H1 (cell line): Measurements from ENCODE around the gene CACNA1D. TPM values are rescaled to one million over a fixed set of nuclear protein-coding genes. Genes with fewer than 3 reads are reported as not detected.

Source experiments
- CTCF ChIA-PET: fragments of 300-600 bp; sonication (Branson Sonifier 250); formaldehyde crosslinking; loops from one replicate; lab custom pipeline; 2021; ENCODE audit not compliant: partially characterized antibody; lab: Charles Lee
- POLR2A ChIA-PET: fragments of 300-600 bp; sonication (Branson Sonifier 250); formaldehyde crosslinking; loops from one replicate; lab custom pipeline; 2021; ENCODE audit warnings: inconsistent platforms; ENCODE audit not compliant: partially characterized antibody; lab: Charles Lee
- DNase-seq, 2 experiments: peaks; one replicate each; pipeline versions ENCODE4 v3.0.0 to v3.0.0-alpha.2; 2010 to 2022; ENCODE audit warnings: low spot score in 2 of 2, low read depth in 1 of 2, mixed read lengths in 1 of 2
- FAIRE-seq: peaks from 2 replicates; lab custom pipeline; 2011; peaks lifted over from hg19 to GRCh38; lab: Jason Lieb, UNC
- H2AFZ ChIP-seq: 2 replicates; pipeline ENCODE4 v1.8.1; 2012; ENCODE audit warnings: low read length, inconsistent platforms
- H2AK5ac ChIP-seq: 2 replicates; pipeline ENCODE4 v1.6.1; 2013; ENCODE audit warnings: low read depth, low read length
- H2BK120ac ChIP-seq: replicated peaks from 2 replicates; pipeline ENCODE3; 2013; ENCODE audit warnings: low read depth, low read length, inconsistent platforms
- H2BK12ac ChIP-seq: 2 replicates; pipeline ENCODE4 v1.6.1; 2013; ENCODE audit warnings: low read depth, low read length
- H2BK15ac ChIP-seq: 2 replicates; pipeline ENCODE4 v1.6.1; 2013; ENCODE audit warnings: low read length
- H2BK20ac ChIP-seq: 2 replicates; pipeline ENCODE4 v1.6.1; 2013; ENCODE audit warnings: low read length
- H2BK5ac ChIP-seq: 2 replicates; pipeline ENCODE4 v1.6.1; 2013; ENCODE audit warnings: low read depth, low read length
- H3K14ac ChIP-seq: 2 replicates; pipeline ENCODE4 v1.6.1; 2013; ENCODE audit warnings: inconsistent platforms; ENCODE audit not compliant: insufficient read length
- H3K18ac ChIP-seq: 2 replicates; pipeline ENCODE4 v1.6.1; 2013; ENCODE audit warnings: low read length; ENCODE audit errors: extremely low read depth
- H3K23ac ChIP-seq: 2 replicates; pipeline ENCODE4 v1.6.1; 2013; ENCODE audit warnings: inconsistent platforms; ENCODE audit not compliant: insufficient read length
- H3K23me2 ChIP-seq: 2 replicates; pipeline ENCODE4 v1.6.1; 2013; ENCODE audit warnings: low read depth, low read length
- H3K27ac ChIP-seq: 2 replicates; pipeline ENCODE4 v1.6.1; 2011; ENCODE audit warnings: low read depth, low read length, inconsistent platforms
- H3K27me3 ChIP-seq, 4 experiments: replicated peaks in 1 of 4; 1 replicate in 1 of 4; 2 replicates in 3 of 4; pipeline versions ENCODE4 v1.6.1 to v1.8.1; 2011 to 2013; ENCODE audit warnings: low read length in 3 of 4, mild to moderate bottlenecking in 3 of 4, inconsistent platforms in 2 of 4, mixed read lengths in 2 of 4, moderate library complexity in 1 of 4; ENCODE audit not compliant: control insufficient read depth in 3 of 4, insufficient read depth in 3 of 4; ENCODE audit errors: extremely low read depth in 1 of 4
- H3K36me3 ChIP-seq, 4 experiments: 2 replicates each; pipeline versions ENCODE4 v1.6.1 to v1.8.1; 2011 to 2013; ENCODE audit warnings: mild to moderate bottlenecking in 4 of 4, low read length in 3 of 4, moderate library complexity in 2 of 4, control low read depth in 1 of 4, inconsistent platforms in 1 of 4; ENCODE audit not compliant: insufficient read depth in 4 of 4, control insufficient read depth in 2 of 4
- H3K4ac ChIP-seq: replicated peaks from 2 replicates; pipeline ENCODE3; 2013; ENCODE audit warnings: low read length, low read depth, mixed read lengths, inconsistent platforms; ENCODE audit not compliant: insufficient read length
- H3K4me1 ChIP-seq, 4 experiments: replicated peaks in 1 of 4; 1 replicate in 1 of 4; 2 replicates in 3 of 4; pipeline versions ENCODE4 v1.6.1 to v1.8.1; 2011 to 2013; ENCODE audit warnings: low read length in 3 of 4, inconsistent platforms in 2 of 4, mixed read lengths in 1 of 4; ENCODE audit not compliant: insufficient read depth in 4 of 4, control insufficient read depth in 3 of 4
- H3K4me2 ChIP-seq, 2 experiments: 2 replicates each; pipeline versions ENCODE4 v1.6.1 to v1.8.1; 2011 to 2013; ENCODE audit warnings: low read depth in 2 of 2, low read length in 2 of 2, control low read depth in 1 of 2, inconsistent platforms in 1 of 2, mild to moderate bottlenecking in 1 of 2; ENCODE audit not compliant: insufficient read depth in 1 of 2
- H3K4me3 ChIP-seq, 4 experiments: fragments of 200-600, 300-600 bp in 1 of 4; sonication (generic), shearing (Covaris generic), sonication (Bioruptor Twin) in 1 of 4; 2 replicates each; pipeline versions ENCODE4 v1.5.1 to v1.8.1; 2011 to 2016; ENCODE audit warnings: low read length in 4 of 4, low read depth in 3 of 4, control low read depth in 2 of 4, inconsistent platforms in 2 of 4, mild to moderate bottlenecking in 2 of 4, mixed read lengths in 1 of 4, moderate library complexity in 1 of 4; ENCODE audit not compliant: insufficient read depth in 2 of 4; ENCODE audit errors: extremely low read depth in 1 of 4
- H3K56ac ChIP-seq: replicated peaks from 2 replicates; pipeline ENCODE3; 2013; ENCODE audit warnings: low read depth, mild to moderate bottlenecking, mixed read lengths, low read length, inconsistent platforms; ENCODE audit not compliant: insufficient read length
- H3K79me1 ChIP-seq: 2 replicates; pipeline ENCODE4 v1.6.1; 2013; ENCODE audit warnings: low read depth, low read length, control low read depth
- H3K79me2 ChIP-seq, 2 experiments: 2 replicates each; pipeline versions ENCODE4 v1.6.1 to v1.8.1; 2012 to 2013; ENCODE audit warnings: low read length in 2 of 2, mild to moderate bottlenecking in 2 of 2, inconsistent platforms in 1 of 2; ENCODE audit not compliant: insufficient read depth in 2 of 2, control insufficient read depth in 1 of 2
- H3K9ac ChIP-seq, 4 experiments: replicated peaks in 1 of 4; 1 replicate in 1 of 4; 2 replicates in 3 of 4; pipeline versions ENCODE4 v1.6.1 to v1.8.1; 2011 to 2013; ENCODE audit warnings: low read depth in 3 of 4, low read length in 3 of 4, control low read depth in 2 of 4, mild to moderate bottlenecking in 2 of 4, moderate library complexity in 2 of 4, inconsistent platforms in 1 of 4; ENCODE audit errors: extremely low read depth in 1 of 4
- H3K9me3 ChIP-seq, 2 experiments: 2 replicates each; pipeline versions ENCODE4 v1.6.1 to v1.8.1; 2012 to 2013; ENCODE audit warnings: mild to moderate bottlenecking in 2 of 2, moderate library complexity in 2 of 2, control low read depth in 1 of 2, inconsistent platforms in 1 of 2, low read depth in 1 of 2, low read length in 1 of 2, mixed read lengths in 1 of 2; ENCODE audit not compliant: insufficient read depth in 2 of 2
- H4K20me1 ChIP-seq, 2 experiments: replicated peaks in 1 of 2; 2 replicates each; pipeline versions ENCODE3 to v1.8.1; 2011 to 2013; ENCODE audit warnings: inconsistent platforms in 2 of 2, low read length in 2 of 2, mild to moderate bottlenecking in 1 of 2; ENCODE audit not compliant: insufficient read depth in 2 of 2, control insufficient read depth in 1 of 2
- H4K5ac ChIP-seq: 2 replicates; pipeline ENCODE4 v1.6.1; 2013; ENCODE audit warnings: low read length, low read depth, mixed read lengths, inconsistent platforms; ENCODE audit not compliant: insufficient read length
- H4K8ac ChIP-seq: 2 replicates; pipeline ENCODE4 v1.8.0; 2013; ENCODE audit warnings: mild to moderate bottlenecking, moderate library complexity, low read length, inconsistent platforms; ENCODE audit not compliant: insufficient read depth; ENCODE audit errors: extremely low read depth
- H4K91ac ChIP-seq: replicated peaks from 2 replicates; pipeline ENCODE3; 2013; ENCODE audit warnings: low read length, mixed read lengths, inconsistent platforms; ENCODE audit not compliant: insufficient read length
- TEAD4 ChIP-seq: IDR thresholded peaks from 2 replicates; pipeline ENCODE4 v1.6.1; 2012; ENCODE audit warnings: low read depth, low read length, inconsistent platforms, mixed read lengths
- WGBS, 2 experiments: shearing (Covaris generic) in 1 of 2; methylation state at CpG; one replicate each; pipeline versions ENCODE4 v1.1.6 to v1.1.7; 2013 to 2015; ENCODE audit warnings: low lambda C conversion rate in 2 of 2, mixed read lengths in 2 of 2, inconsistent platforms in 1 of 2, low coverage in 1 of 2, missing lambda C conversion rate in 1 of 2; ENCODE audit not compliant: insufficient replicate concordance in 2 of 2, insufficient coverage in 1 of 2, insufficient read length in 1 of 2; ENCODE audit errors: extremely low coverage in 1 of 2, missing lambda C conversion rate in 1 of 2; 5-methylcytosine and 5-hydroxymethylcytosine counted together
- polyA plus RNA-seq, 7 experiments: library from polyadenylated mRNA; depleted of rRNA in 3 of 7; stranded (reverse) in 5 of 7; unstranded in 2 of 7; fragments of >200 nt in 5 of 7; fragments of 200-250 nt in 2 of 7; gene quantifications; 1 replicate in 5 of 7; 2 replicates in 1 of 7; 4 replicates in 1 of 7; pipeline versions ENCODE4 v1.2.1 to v1.2.3, GENCODE V29; 2011 to 2013; ENCODE audit warnings: missing spikeins in 2 of 7, mixed read lengths in 2 of 7
- total RNA-seq: library from RNA; stranded (reverse); fragmentation: NEBNext Ultra II Directional; extraction: Animal tissue kit (Norgen Biotek cat#: 25700); gene quantifications from 2 replicates; pipeline ENCODE4 v1.2.1, GENCODE V29; 2021

Gene CACNA1D
- total and polyA plus RNA-seq, 2 of the 8 experiments (the other 6 are each of a cell fraction or from before 2014, with no cell fraction given): 2.0 to 2.9 TPM

DNA sequence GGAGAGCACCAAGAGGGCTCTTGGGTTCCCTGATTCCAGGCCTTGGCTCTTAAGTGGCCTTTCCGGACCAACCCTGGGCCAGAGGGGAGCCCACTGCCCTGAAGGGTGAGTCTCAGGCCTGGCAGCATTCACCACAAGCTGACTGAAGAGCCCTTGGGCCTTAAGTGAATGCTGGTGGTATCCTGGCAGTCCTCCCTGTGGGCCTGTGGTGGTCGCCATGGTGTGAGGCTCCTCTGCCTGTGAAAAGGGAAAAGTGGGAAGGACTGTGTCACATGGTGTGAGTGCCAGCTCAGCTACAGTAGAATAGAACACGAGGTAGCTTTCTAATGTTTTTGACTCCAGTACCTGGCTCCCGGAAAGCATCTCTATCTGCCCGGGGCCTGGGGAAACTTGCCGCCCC lies 336.5 kb downstream of the CACNA1D start:
- Histone ChIP-seq H3K27ac (no peak overlapping the region), H3K9ac (no peak overlapping the region; a peak in 1 of 7 replicates), H2AFZ (no peak overlapping the region)
- no peak for TF ChIP-seq TEAD4

More for the DNA sequence above, 336.5 kb downstream of the CACNA1D start:
- Histone ChIP-seq H3K23ac (no peak overlapping the region), H2AK5ac (no peak overlapping the region), H2BK5ac (no peak overlapping the region), H2BK20ac (no peak overlapping the region), H4K91ac (no peak overlapping the region), H3K4me2 (no peak overlapping the region), H4K8ac (no peak overlapping the region), H3K56ac (no peak overlapping the region), H3K27me3 (no peaks in the 10 kb centered on the region), H4K5ac (no peak overlapping the region), H3K14ac (no peak overlapping the region), H3K18ac (no peak overlapping the region), H3K79me1 (no peaks in the 10 kb centered on the region), H3K4me1 (no peaks in the 10 kb centered on the region), H3K23me2 (no peaks in the 10 kb centered on the region; the same call in 1 of the 2 replicates), H3K4ac (no peak overlapping the region), H3K4me3 (no peak overlapping the region), H3K36me3 (no peaks in the 10 kb centered on the region; a peak in 3 of 8 replicates), H2BK12ac (no peak overlapping the region), H3K9me3 (no peaks in the 10 kb centered on the region), H2BK15ac (no peak overlapping the region), H4K20me1 (no peaks in the 10 kb centered on the region), H2BK120ac (no peak overlapping the region), H3K79me2 (no peaks in the 10 kb centered on the region)
- FAIRE-seq: no peak
- WGBS, 2 experiments: 91% methylated on average over 6 of the region's 6 CpGs; no CpG with 5 or more reads in 1 of the 2 experiments
- POLR2A ChIA-PET: no interaction called here
- CTCF ChIA-PET: no interaction called here
- no peak for DNase-seq
